Heart right ventricle (tissue), 16 donors: ENCODE results near the gene ATR. TPM values are rescaled to one million over a fixed set of nuclear protein-coding genes. Genes with fewer than 3 reads are reported as not detected.

Experiments
- ATAC-seq, 8 donors: fragments of 200-7000 bp; cut with Tn5 transposase; one replicate each; pipeline ENCODE4 v1.9.1; 2020; ENCODE audit warnings: mild to moderate bottlenecking in 8 of 8, moderate library complexity in 8 of 8, moderate number of reproducible peaks in 1 of 8
- DNase-seq, 2 donors: peaks; one replicate each; pipeline ENCODE4 v3.0.0-alpha.2; 2020
- H3K27ac ChIP-seq, 10 donors: fragments of 200-600 bp; sonication (generic) in 2 of 10; one replicate each; pipeline versions ENCODE4 v1.5.0 to v1.8.0; 2020 to 2022; ENCODE audit warnings: mild to moderate bottlenecking in 3 of 10
- H3K27me3 ChIP-seq, 7 donors: fragments of 200-600 bp; one replicate each; pipeline ENCODE4 v1.8.0; 2021 to 2022; ENCODE audit warnings: mild to moderate bottlenecking in 2 of 7
- H3K36me3 ChIP-seq, 9 donors: fragments of 200-600 bp; sonication (generic) in 1 of 9; one replicate each; pipeline versions ENCODE4 v1.5.0 to v1.8.0; 2020 to 2022; ENCODE audit warnings: mild to moderate bottlenecking in 2 of 9
- H3K4me1 ChIP-seq, 9 donors: fragments of 200-600 bp; sonication (generic) in 1 of 9; one replicate each; pipeline versions ENCODE4 v1.5.0 to v1.8.0; 2020 to 2022; ENCODE audit warnings: mild to moderate bottlenecking in 4 of 9
- H3K4me3 ChIP-seq, 10 donors: fragments of 200-600 bp; sonication (generic) in 2 of 10; one replicate each; pipeline versions ENCODE4 v1.5.0 to v1.8.0; 2020 to 2022; ENCODE audit warnings: mild to moderate bottlenecking in 7 of 10, moderate library complexity in 2 of 10
- H3K9me3 ChIP-seq, 11 donors: fragments of 200-600 bp in 10 of 11; sonication (generic) in 2 of 11; one replicate each; pipeline versions ENCODE4 v1.5.0 to v1.8.0; 2013 to 2022; ENCODE audit warnings: mild to moderate bottlenecking in 2 of 11, control low read depth in 1 of 11, moderate library complexity in 1 of 11
- WGBS, 2 donors: extraction: QIAGEN DNeasy Blood & Tissue Kit; methylation state at CpG; one replicate each; pipeline ENCODE4 v1.1.7; 2013; ENCODE audit warnings: inconsistent platforms in 1 of 2; 5-methylcytosine and 5-hydroxymethylcytosine counted together
- intact Hi-C, 10 donors: fragments of 100-400 bp; cut with DNase I; formaldehyde crosslinking; loops; one replicate each; pipeline versions ENCODE4 v1.11.1 to v1.14.2; 2022
- polyA plus RNA-seq, 2 donors: library from polyadenylated mRNA; stranded (reverse); fragments of 200-250 nt; gene quantifications; one replicate each; pipeline ENCODE4 v1.2.3, GENCODE V29; 2013
- total RNA-seq, 10 donors: library from RNA; stranded (reverse); fragmentation: NEBNext Ultra II Directional in 3 of 10; extraction: Animal tissue kit (Norgen Biotek cat#: 25700) in 3 of 10; gene quantifications; one replicate each; pipeline versions ENCODE4 v1.2.1 to v1.2.4, GENCODE V29; 2021 to 2023
- TF ChIP-seq, protein P1 (sequence below), 9 donors: fragments of 200-600 bp; sonication (generic) in 2 of 9; IDR thresholded peaks; one replicate each; pipeline versions ENCODE4 v1.5.0 to v1.8.0; 2021 to 2022; ENCODE audit warnings: antibody characterized with exemption in 9 of 9, mild to moderate bottlenecking in 5 of 9, moderate library complexity in 1 of 9
- donor health status: Arrhythmogenic right ventricular cardiomyopathy.
- donor health status: ischemic (EF 13 %, LVEDD 7.1; RV severe dilation, severe dysfunction).
- donor health status: healthy with polysubstance abuse.
- donor health status: DM: no; HTN: yes; CAD: no.
- donor health status: DM: no; HTN: no; CAD: no.
- donor health status: ischemic (EF 25% LVEDD 6.9; RV normal size, moderate dysfunction).
- donor health status: ischemic (EF 25% LVEDD 5.7; RV mildly dilated, moderate dysfunction).
- donor health status: healthy.
- donor health status: DM: yes; HTN: yes; CAD: no.
- donor health status: Ischemic cardiomyopathy.
- donor health status: ischemic (EF 35%, LVEDD 5.7; RV mildly dilated, moderate dysfunction).
- donor health status: nonischemic (EF 11% LVEDD 7.7; RV severe dilation, severe dysfunction).
- donor health status: DM: yes; HTN: yes; CAD: no.
- donor health status: PGD.
- donor health status: ischemic (EF 29% LVEDD 5.4; RV normal size, mild dysfunction).
- donor health status: nonischemic (EF 23%, LVEDD 6.1; RV moderate dilation, normal function).

The ATR gene
- total and polyA plus RNA-seq, 12 donors: 4.8 to 19.7 (median 10.8) TPM

- Histone ChIP-seq H3K4me1 (no peaks in the 10 kb centered on the region), H3K9me3 (no peaks in the 10 kb centered on the region), H3K36me3 (peaks cover 0 to 87% (median 20%) of the 10 kb centered on the region in 9 donors), H3K27ac (no peak overlapping the region), H3K4me3 (no peak overlapping the region), H3K27me3 (no peaks in the 10 kb centered on the region)
- ATAC-seq (no peak), DNase-seq (no peak)
- 89 to 94% methylated on average over 2 of the region's 2 CpGs for WGBS, 2 donors
- intact Hi-C loops: no loop called here
- TF ChIP-seq, protein P1, sequence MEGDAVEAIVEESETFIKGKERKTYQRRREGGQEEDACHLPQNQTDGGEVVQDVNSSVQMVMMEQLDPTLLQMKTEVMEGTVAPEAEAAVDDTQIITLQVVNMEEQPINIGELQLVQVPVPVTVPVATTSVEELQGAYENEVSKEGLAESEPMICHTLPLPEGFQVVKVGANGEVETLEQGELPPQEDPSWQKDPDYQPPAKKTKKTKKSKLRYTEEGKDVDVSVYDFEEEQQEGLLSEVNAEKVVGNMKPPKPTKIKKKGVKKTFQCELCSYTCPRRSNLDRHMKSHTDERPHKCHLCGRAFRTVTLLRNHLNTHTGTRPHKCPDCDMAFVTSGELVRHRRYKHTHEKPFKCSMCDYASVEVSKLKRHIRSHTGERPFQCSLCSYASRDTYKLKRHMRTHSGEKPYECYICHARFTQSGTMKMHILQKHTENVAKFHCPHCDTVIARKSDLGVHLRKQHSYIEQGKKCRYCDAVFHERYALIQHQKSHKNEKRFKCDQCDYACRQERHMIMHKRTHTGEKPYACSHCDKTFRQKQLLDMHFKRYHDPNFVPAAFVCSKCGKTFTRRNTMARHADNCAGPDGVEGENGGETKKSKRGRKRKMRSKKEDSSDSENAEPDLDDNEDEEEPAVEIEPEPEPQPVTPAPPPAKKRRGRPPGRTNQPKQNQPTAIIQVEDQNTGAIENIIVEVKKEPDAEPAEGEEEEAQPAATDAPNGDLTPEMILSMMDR (IDR thresholded peaks at IDR 0.05): no peak
Measured at GRCh38 chr3:142459929-142460328, 118.6 kb downstream of the ATR start.

- no peaks in the 10 kb centered on the region for H3K27me3 ChIP-seq
- H3K9me3 ChIP-seq: no peaks in the 10 kb centered on the region
- 69 to 72% methylated on average over 3 of the region's 3 CpGs for WGBS, 2 donors
- no peaks in the 10 kb centered on the region for H3K4me1 ChIP-seq
- H3K36me3 ChIP-seq: peaks cover 0 to 81% (median 12%) of the 10 kb centered on the region in 9 donors
- no peak overlapping the region for H3K4me3 ChIP-seq
- no peak overlapping the region for H3K27ac ChIP-seq
- ATAC-seq (no peak), DNase-seq (no peak)
- TF ChIP-seq, protein P1 (IDR thresholded peaks at IDR 0.05): no peak
- intact Hi-C loops: no loop called here
Measured at GRCh38 chr3:142459096-142459495, 119.4 kb downstream of the ATR start.

DNA sequence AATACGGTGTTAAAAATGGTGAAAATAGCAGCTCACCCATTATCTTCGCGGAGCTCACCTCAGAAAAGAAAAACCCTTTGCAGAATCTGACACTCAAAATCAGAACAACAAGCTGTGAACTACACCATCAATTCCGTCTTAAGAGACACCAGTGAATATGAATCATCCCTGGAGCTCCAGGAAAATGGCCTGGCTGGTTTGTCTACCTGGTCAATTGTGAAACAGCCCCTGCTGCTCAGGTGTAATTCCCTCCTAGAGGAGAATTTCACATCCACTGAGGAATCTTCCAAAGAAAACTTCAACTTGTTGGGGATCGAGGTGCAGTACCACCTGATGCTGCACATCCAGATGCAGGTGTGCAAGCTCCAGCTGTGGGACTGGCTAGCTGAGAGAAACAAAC is 127.7 kb downstream of the ATR start:
- H3K27me3 ChIP-seq: no peaks in the 10 kb centered on the region
- no peak for ATAC-seq
- intact Hi-C loops: no loop called here
- H3K27ac ChIP-seq: no peak overlapping the region
- H3K4me3 ChIP-seq: no peak overlapping the region
- no peak for DNase-seq
- H3K36me3 ChIP-seq: peaks cover 0 to 50% (median 5%) of the 10 kb centered on the region in 9 donors
- TF ChIP-seq, protein P1 (IDR thresholded peaks at IDR 0.05): no peak
- 79 to 89% methylated on average over 5 of the region's 5 CpGs for WGBS, 2 donors
- no peaks in the 10 kb centered on the region for H3K9me3 ChIP-seq
- H3K4me1 ChIP-seq: peaks cover 0 to 20% (median 11%) of the 10 kb centered on the region in 9 donors

DNA sequence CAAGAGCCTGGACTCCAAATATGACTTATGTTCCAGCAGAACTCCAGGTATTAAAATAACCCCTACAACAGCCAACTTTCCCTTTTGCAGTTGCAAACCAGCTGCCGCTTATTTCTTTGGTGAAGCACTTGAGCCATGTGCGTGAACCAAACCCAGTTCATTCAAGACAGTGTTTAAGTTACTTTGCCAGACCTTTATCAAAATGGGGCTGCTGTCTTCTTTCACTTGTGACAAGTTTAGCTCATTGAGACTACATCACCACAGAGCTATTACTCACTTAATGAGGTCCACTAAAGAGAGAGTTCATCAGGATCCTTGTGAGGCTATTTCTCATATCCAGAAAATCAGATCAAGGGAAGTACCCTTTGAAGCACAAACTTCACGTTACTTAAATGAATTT is 128.3 kb downstream of the ATR start:
- 67 to 74% methylated on average over 3 of the region's 3 CpGs for WGBS, 2 donors
- Histone ChIP-seq H3K4me3 (no peak overlapping the region), H3K27me3 (no peaks in the 10 kb centered on the region), H3K4me1 (peaks cover 0 to 27% (median 17%) of the 10 kb centered on the region in 9 donors), H3K36me3 (peaks cover 0 to 49% (median 5%) of the 10 kb centered on the region in 9 donors), H3K27ac (no peak overlapping the region), H3K9me3 (no peaks in the 10 kb centered on the region)
- DNase-seq: no peak
- TF ChIP-seq, protein P1 (IDR thresholded peaks at IDR 0.05): no peak
- no peak for ATAC-seq
- intact Hi-C loops: no loop called here
